ENCODE measurements around the gene AKAP8L. TPM values are rescaled to one million over a fixed set of nuclear protein-coding genes. Genes with fewer than 3 reads are reported as not detected.

The AKAP8L gene
- total and polyA plus RNA-seq, 9 of the 15 experiments (the other 6 are each of a cell fraction or from before 2014, with no cell fraction given) = 2.4 to 116 (median 70.7) TPM

DNA sequence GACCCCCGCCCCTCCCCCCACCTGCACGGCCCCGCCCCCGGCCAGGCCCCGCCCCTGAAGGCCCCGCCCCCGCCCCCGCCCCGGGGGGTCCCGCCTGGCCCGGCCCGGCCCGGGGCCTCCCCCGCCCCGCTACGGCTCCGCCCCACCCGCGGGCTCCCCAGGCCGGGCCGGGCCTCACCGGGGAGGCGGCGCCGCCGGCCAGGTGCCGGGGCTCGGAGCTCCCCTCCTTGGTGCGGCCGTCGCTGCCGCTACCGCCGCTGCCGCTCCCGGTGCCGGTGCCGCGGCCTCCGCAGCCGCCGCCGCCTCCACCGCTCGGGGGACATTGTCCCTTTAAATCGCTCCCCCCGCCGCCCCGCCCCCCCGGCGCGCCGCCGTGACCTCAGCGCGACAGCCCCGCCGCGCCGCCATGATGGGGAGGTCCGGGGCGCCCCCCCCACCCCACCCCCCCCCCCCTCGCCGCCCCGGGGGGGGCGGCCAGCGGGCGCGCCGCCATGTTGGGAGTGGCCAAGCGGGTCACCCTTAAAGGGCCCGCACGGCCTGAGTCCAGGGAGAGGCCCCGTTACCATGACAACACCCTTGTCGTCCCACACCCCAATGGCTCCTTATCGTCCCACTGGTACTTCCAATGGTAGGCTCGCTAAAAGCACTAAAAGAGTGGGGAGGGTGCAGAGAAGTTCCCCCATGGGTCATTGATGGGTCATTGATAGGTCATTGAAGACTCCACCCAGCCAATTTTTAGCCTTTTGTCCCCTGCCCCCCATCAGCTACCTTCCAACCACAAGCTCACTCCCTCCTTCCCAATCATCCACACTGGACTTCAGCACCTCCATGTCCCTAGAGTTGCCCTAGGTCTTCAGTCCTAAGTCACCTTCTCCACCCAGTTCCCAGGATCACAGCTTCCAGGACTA, 31.1 kb upstream of the AKAP8L start, which contains the start of gene WIZ (continued):
- TF ChIP-seq GTF3C2 (IDR thresholded peaks at IDR 0.05; ENCODE audit: borderline replicate concordance, extremely low read depth, insufficient read length) (no peak), MTA1 (IDR thresholded peaks at IDR 0.05; ENCODE audit: borderline replicate concordance) (peak; percentile 35; the same call in 1 of the 2 replicates), NFXL1 (CRISPR knock-in tag; IDR thresholded peaks at IDR 0.05) (no peak), LEF1 (IDR thresholded peaks at IDR 0.05) (no peak), MNT (conservative IDR thresholded peaks at IDR 0.05) (no peak; a peak in 1 of 4 replicates), CREB1 (IDR thresholded peaks at IDR 0.05) (peak; percentile 88), CREB1 (CRISPR knock-in tag; IDR thresholded peaks at IDR 0.05) (peak; percentile 85), KAT2B (IDR thresholded peaks at IDR 0.05; ENCODE audit: low read depth, low read length) (no peak), KDM4B (IDR thresholded peaks at IDR 0.05; ENCODE audit: borderline replicate concordance in 2 of 2, low read depth in 1 of 2) (peak in 1 of 2 experiments; percentile 83; a peak in 2 of 4 replicates), NFIC (IDR thresholded peaks at IDR 0.05) (peak; percentile 68), ZNF174 (CRISPR knock-in tag; IDR thresholded peaks at IDR 0.05) (no peak), ID3 (CRISPR knock-in tag; IDR thresholded peaks at IDR 0.05) (no peak), ID3 (tag; IDR thresholded peaks at IDR 0.05) (no peak), NR2C1 (IDR thresholded peaks at IDR 0.05) (no peak), NR2C1 (tag; IDR thresholded peaks at IDR 0.05) (0 out of 2 replicates have a peak, but pooled peaks have one; percentile 39), NONO (IDR thresholded peaks at IDR 0.05; ENCODE audit: low read depth in 2 of 2, low read length in 1 of 2) (0 out of 4 replicates have a peak, but pooled peaks of 1 of the 2 experiments have one; percentile 42), EGR1 (conservative IDR thresholded peaks at IDR 0.05) (no peak), MAZ (CRISPR knock-in tag; conservative IDR thresholded peaks at IDR 0.05 in 1 of 2, IDR thresholded peaks at IDR 0.05 in 1 of 2) (peak; percentile 46 to 48; a peak in 3 of 4 replicates), POLR3G (IDR thresholded peaks at IDR 0.05; ENCODE audit: extremely low read depth, insufficient read length, insufficient replicate concordance) (no peak), ASH1L (IDR thresholded peaks at IDR 0.05; ENCODE audit: borderline replicate concordance, low read depth, partially characterized antibody) (no peak), SIN3B (IDR thresholded peaks at IDR 0.05; ENCODE audit: low read depth) (0 out of 2 replicates have a peak, but pooled peaks have one; percentile 32), ZZZ3 (IDR thresholded peaks at IDR 0.05) (no peak), ZBTB17 (CRISPR knock-in tag; IDR thresholded peaks at IDR 0.05) (peak; percentile 67; the same call in 1 of the 2 replicates), ZNF184 (CRISPR knock-in tag; IDR thresholded peaks at IDR 0.05) (no peak)
